Tibial nerve (tissue), 4 donors: Measurements from ENCODE around the gene NPHP4. TPM values are rescaled to one million over a fixed set of nuclear protein-coding genes. Genes with fewer than 3 reads are reported as not detected.

Source experiments
- DNase-seq, 2 donors: peaks; one replicate each; pipeline ENCODE4 v3.0.0-alpha.2; 2019; ENCODE audit warnings: low spot score in 2 of 2
- H3K27ac ChIP-seq, 4 donors: fragments of 200-600 bp; sonication (generic) in 3 of 4; one replicate each; pipeline ENCODE4 v1.5.1; 2017 to 2019; ENCODE audit warnings: mild to moderate bottlenecking in 1 of 4
- H3K27me3 ChIP-seq, 2 donors: fragments of 200-600 bp; sonication (generic) in 1 of 2; one replicate each; pipeline versions ENCODE4 v1.5.1 to v1.6.0; 2017 to 2019
- H3K36me3 ChIP-seq, 3 donors: fragments of 200-600 bp; sonication (generic); one replicate each; pipeline ENCODE4 v1.5.1; 2018 to 2019
- H3K4me1 ChIP-seq, 4 donors: fragments of 200-600 bp; sonication (generic) in 3 of 4; one replicate each; pipeline ENCODE4 v1.5.1; 2017 to 2019
- H3K4me3 ChIP-seq, 4 donors: fragments of 200-600 bp; sonication (generic) in 3 of 4; one replicate each; pipeline ENCODE4 v1.5.1; 2017 to 2019; ENCODE audit warnings: mild to moderate bottlenecking in 1 of 4, moderate library complexity in 1 of 4
- H3K9me3 ChIP-seq, 4 donors: fragments of 200-600 bp; sonication (generic) in 3 of 4; one replicate each; pipeline ENCODE4 v1.5.1; 2017 to 2019
- EP300 ChIP-seq, 2 donors: sonication (generic); formaldehyde crosslinking; IDR thresholded peaks; one replicate each; pipeline ENCODE4 v1.6.1; 2017; ENCODE audit warnings: antibody characterized with exemption in 2 of 2, mild to moderate bottlenecking in 1 of 2
- POLR2A ChIP-seq, 2 donors: fragments of 450-650 bp; IDR thresholded peaks; one replicate each; pipeline ENCODE4 v1.6.1; 2017; ENCODE audit warnings: antibody characterized with exemption in 2 of 2, mild to moderate bottlenecking in 2 of 2, moderate library complexity in 2 of 2
- WGBS, 2 donors: methylation state at CpG; one replicate each; pipeline ENCODE4 v1.1.5; 2018; 5-methylcytosine and 5-hydroxymethylcytosine counted together
- total RNA-seq, 4 donors: library from RNA; depleted of rRNA; stranded (reverse); fragments of >200 nt; gene quantifications; one replicate each; pipeline ENCODE4 v1.1.0, GENCODE V29; 2016
- TF ChIP-seq, protein P1 (sequence below), 5 experiments: fragments of 200-600 bp in 3 of 5; fragments of 450-650 bp in 2 of 5; sonication (generic) in 3 of 5; IDR thresholded peaks; one replicate each; pipeline ENCODE4 v1.5.1; 2016 to 2019; ENCODE audit warnings: antibody characterized with exemption in 5 of 5, mild to moderate bottlenecking in 3 of 5, moderate library complexity in 2 of 5

Gene NPHP4
- total RNA-seq, 4 donors from 2014 or later, result 14.7 to 34.5 (median 28.0) TPM

DNA sequence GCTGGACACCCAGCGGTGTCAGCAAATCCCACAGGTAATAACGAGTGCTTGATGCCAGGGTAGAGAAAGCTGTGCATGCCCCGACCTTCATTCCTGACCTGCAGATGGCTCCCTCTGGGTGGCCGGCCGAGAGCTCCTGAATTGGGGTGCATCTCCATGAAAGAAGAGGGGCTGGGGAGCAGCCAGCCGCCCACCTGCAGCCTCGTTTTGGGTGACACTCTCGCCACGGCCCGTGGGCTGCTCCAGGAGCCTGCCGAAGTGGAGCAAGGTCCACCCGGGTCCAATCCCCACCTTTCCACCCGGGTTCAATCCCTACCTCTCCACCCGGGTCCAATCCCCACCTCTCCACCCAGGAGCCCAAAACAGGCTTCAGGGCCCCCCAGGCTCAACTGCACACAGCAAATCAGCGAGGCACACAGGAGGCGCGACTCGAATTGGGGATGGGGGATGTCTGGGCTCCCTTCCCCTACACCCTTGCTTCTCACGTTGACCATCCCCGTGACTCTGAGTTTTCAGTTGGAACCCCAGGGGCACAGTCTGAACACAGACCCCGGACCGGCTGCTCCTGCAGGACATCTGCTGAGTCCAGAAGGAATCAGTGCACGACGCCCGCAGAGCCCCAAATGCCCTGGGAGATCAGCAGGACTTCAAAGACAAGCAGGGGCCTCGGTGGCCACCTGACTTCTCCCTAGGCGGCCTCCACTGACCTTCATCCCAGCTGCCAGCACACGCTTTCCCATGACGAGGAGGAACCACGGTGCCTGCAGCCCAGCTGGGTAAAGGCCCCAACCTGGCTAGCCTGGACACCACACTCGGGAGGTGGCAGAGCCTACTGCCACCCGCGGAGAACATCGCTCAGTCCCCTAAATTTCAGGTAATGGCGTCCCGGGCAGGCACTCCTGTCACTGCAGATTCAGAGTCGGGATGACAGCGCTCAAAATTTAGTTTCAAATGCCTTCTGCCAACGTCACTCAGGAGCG is 159.0 kb downstream of the NPHP4 start:
- H3K36me3 ChIP-seq, result no peaks in the 10 kb centered on the region
- no peaks in the 10 kb centered on the region for H3K9me3 ChIP-seq
- no peak overlapping the region for H3K27ac ChIP-seq
- WGBS, 2 donors, result 81 to 85% methylated on average over 29 to 40 of the region's 40 CpGs
- no peaks in the 10 kb centered on the region for H3K4me1 ChIP-seq
- TF ChIP-seq, protein P1, sequence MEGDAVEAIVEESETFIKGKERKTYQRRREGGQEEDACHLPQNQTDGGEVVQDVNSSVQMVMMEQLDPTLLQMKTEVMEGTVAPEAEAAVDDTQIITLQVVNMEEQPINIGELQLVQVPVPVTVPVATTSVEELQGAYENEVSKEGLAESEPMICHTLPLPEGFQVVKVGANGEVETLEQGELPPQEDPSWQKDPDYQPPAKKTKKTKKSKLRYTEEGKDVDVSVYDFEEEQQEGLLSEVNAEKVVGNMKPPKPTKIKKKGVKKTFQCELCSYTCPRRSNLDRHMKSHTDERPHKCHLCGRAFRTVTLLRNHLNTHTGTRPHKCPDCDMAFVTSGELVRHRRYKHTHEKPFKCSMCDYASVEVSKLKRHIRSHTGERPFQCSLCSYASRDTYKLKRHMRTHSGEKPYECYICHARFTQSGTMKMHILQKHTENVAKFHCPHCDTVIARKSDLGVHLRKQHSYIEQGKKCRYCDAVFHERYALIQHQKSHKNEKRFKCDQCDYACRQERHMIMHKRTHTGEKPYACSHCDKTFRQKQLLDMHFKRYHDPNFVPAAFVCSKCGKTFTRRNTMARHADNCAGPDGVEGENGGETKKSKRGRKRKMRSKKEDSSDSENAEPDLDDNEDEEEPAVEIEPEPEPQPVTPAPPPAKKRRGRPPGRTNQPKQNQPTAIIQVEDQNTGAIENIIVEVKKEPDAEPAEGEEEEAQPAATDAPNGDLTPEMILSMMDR (IDR thresholded peaks at IDR 0.05), result no peak
- no peak for TF ChIP-seq POLR2A (IDR thresholded peaks at IDR 0.05)
- no peak for TF ChIP-seq EP300 (IDR thresholded peaks at IDR 0.05)
- H3K27me3 ChIP-seq, result peaks cover 0 to 12% of the 10 kb centered on the region in 2 donors
- DNase-seq, result no peak
- no peak overlapping the region for H3K4me3 ChIP-seq

DNA sequence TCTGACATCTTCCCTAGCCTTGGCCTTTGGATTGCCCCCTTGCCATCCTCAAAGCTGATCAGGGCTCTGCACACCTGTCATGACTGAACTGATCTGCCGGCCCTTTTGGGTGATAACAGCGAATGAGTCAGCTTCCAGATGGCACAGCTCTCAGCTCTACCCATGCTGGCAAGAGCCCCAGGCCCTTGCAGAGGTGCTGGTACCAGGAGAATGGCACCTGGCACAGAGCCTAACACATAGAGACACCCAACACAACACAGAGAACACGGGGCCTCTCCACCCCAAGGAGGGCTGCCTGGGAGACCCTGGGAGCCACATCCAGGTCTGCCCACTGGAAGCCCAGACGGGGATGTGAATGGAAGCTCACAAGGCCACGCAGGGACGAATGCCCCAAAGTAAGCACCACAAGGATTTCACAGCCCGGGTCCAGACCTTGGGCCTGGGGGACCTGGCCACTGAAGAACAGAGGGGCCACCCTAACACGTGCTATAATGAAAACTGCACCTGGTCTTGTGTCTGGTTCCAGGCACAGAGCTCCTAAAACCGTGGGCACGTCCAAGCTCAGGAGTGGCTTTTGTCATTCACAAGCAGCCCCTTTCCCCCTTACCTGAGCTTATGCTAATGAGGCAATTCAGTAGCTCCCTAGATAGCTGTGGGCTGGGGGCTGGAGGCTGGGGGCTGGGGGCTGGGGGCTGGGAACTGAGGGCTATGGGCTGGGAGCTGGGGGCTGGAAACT is 160.5 kb downstream of the NPHP4 start:
- peaks cover 0 to 12% of the 10 kb centered on the region in 2 donors for H3K27me3 ChIP-seq

DNA sequence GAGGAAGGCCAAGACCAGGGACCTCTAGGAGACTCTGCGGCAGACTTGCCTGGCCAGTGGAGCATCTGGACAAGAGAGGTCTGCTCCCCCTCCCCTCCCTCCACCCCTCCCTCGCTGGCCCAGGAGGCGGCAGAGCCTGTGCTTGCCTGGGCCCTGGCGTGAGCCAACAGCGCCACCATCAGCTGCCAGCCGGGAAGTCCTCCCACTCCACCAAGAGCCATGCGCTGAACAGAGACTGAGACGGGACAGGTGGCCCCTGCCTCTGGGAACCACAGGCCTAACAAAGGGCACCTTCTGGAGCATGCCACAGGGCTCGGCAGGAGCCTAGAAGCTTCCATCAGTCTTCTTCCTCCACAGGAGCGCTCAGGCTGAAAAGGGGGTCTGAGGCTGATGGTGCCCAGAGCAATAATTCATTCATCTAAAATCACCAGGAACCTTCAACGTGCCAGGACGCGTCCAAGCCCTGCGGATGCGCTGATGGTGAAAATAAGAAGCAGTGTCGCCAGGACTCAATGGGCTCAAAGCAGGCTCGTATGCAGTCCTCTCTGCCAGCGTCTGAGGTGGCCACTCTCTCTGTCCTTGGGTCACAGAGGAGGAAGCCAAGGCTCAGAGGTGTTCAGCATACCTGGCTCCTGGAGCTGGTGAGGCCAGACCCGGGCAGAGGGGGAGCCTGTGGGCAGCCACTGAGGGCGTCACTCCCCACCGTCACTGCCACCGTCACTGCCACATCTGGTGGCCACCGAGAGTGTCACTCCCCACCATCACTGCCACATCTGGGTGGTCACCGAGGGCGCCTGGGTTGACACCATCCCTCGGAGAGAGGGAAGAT is 161.2 kb downstream of the NPHP4 start:
- no peak overlapping the region for H3K4me3 ChIP-seq
- no peak overlapping the region for H3K27ac ChIP-seq
- H3K9me3 ChIP-seq, result no peaks in the 10 kb centered on the region
- no peaks in the 10 kb centered on the region for H3K36me3 ChIP-seq
- H3K4me1 ChIP-seq, result no peaks in the 10 kb centered on the region
- H3K27me3 ChIP-seq, result peaks cover 0 to 12% of the 10 kb centered on the region in 2 donors
- TF ChIP-seq, protein P1 (IDR thresholded peaks at IDR 0.05), result no peak
- no peak for TF ChIP-seq POLR2A (IDR thresholded peaks at IDR 0.05)
- TF ChIP-seq EP300 (IDR thresholded peaks at IDR 0.05), result no peak
- DNase-seq, result no peak
- WGBS, 2 donors, result 60 to 66% methylated on average over 21 to 24 of the region's 26 CpGs

More for the DNA sequence above, 160.5 kb downstream of the NPHP4 start:
- 16 to 20% methylated on average over 8 to 10 of the region's 10 CpGs for WGBS, 2 donors
- Histone ChIP-seq H3K4me1 (no peaks in the 10 kb centered on the region), H3K36me3 (no peaks in the 10 kb centered on the region), H3K9me3 (no peaks in the 10 kb centered on the region), H3K27ac (no peak overlapping the region), H3K4me3 (no peak overlapping the region)
- no peak for TF ChIP-seq POLR2A (IDR thresholded peaks at IDR 0.05)
- no peak for TF ChIP-seq EP300 (IDR thresholded peaks at IDR 0.05)
- TF ChIP-seq, protein P1 (IDR thresholded peaks at IDR 0.05), result no peak
- DNase-seq, result no peak

DNA sequence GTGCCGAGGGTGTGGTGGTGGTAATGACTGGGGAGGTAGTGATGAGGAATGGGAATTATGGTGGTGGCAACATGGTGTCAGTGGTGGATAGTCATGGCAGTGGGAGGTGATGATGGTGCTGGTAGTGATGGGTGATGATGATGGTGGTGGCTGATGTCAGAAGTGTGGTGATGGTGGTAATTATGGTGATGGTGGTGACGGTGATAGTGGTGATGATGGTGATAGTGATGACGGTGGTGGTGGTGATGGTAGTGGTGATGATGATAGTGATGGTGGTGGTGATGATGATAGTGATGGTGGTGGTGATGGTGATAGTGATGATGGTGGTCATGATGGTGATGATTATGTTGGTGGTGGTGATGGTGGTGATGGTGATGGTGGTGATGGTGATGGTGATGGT is 162.8 kb downstream of the NPHP4 start:
- Histone ChIP-seq H3K9me3 (no peaks in the 10 kb centered on the region), H3K27me3 (peaks cover 0 to 12% of the 10 kb centered on the region in 2 donors), H3K4me3 (no peak overlapping the region), H3K4me1 (no peaks in the 10 kb centered on the region), H3K36me3 (no peaks in the 10 kb centered on the region), H3K27ac (no peak overlapping the region)
- no peak for TF ChIP-seq POLR2A (IDR thresholded peaks at IDR 0.05)
- TF ChIP-seq, protein P1 (IDR thresholded peaks at IDR 0.05), result no peak
- TF ChIP-seq EP300 (IDR thresholded peaks at IDR 0.05), result no peak
- whole genome bisulfite sequencing, 2 donors, result 94 to 96% methylated on average over 3 of the region's 3 CpGs
- DNase-seq, result no peak
